B cell (primary cell): ENCODE measurements around the gene CCNB3. TPM values are rescaled to one million over a fixed set of nuclear protein-coding genes. Genes with fewer than 3 reads are reported as not detected.

Source experiments
- ATAC-seq: fragments of 200-7000 bp; cut with Tn5 transposase; one replicate; pipeline ENCODE4 v1.10.0; 2021; ENCODE audit warnings: low read depth, mild to moderate bottlenecking, moderate number of reproducible peaks, moderate library complexity
- CTCF ChIA-PET: fragments of 350-600 bp; sonication (Branson Sonifier 250); formaldehyde crosslinking; loops from one replicate; lab custom pipeline; 2021; ENCODE audit warnings: antibody characterized with exemption, inconsistent platforms; lab: Charles Lee
- POLR2A ChIA-PET: fragments of 350-600 bp; sonication (Branson Sonifier 250); formaldehyde crosslinking; loops from one replicate; lab custom pipeline; 2021; ENCODE audit warnings: antibody characterized with exemption; lab: Charles Lee
- DNase-seq: peaks from one replicate; pipeline ENCODE4 v3.0.0; 2013
- H2AFZ ChIP-seq: 2 replicates; pipeline ENCODE4 v1.6.1; 2012; ENCODE audit warnings: mild to moderate bottlenecking, low read depth, low read length; ENCODE audit not compliant: insufficient read depth, poor library complexity, severe bottlenecking
- H3K27ac ChIP-seq, 2 donors: 1 replicate in 1 of 2; 2 replicates in 1 of 2; pipeline ENCODE4 v1.5.1; 2012 to 2013; ENCODE audit warnings: low read length in 2 of 2, mild to moderate bottlenecking in 2 of 2, moderate library complexity in 1 of 2
- H3K27me3 ChIP-seq, 4 experiments: fragments of 200-600 bp in 1 of 4; sonication (generic) in 1 of 4; replicated peaks in 1 of 4; 1 replicate in 2 of 4; 2 replicates in 2 of 4; pipeline versions ENCODE4 v1.6.1 to v1.7.0; 2013 to 2016; ENCODE audit warnings: low read length in 3 of 4, mild to moderate bottlenecking in 2 of 4, mixed read lengths in 1 of 4, moderate library complexity in 1 of 4; ENCODE audit not compliant: insufficient read depth in 4 of 4, control insufficient read depth in 3 of 4; ENCODE audit errors: control extremely low read depth in 1 of 4
- H3K36me3 ChIP-seq, 2 experiments: replicated peaks in 1 of 2; 1 replicate in 1 of 2; 2 replicates in 1 of 2; pipeline versions ENCODE4 v1.6.1 to v1.7.1; 2013; ENCODE audit warnings: low read length in 1 of 2; ENCODE audit not compliant: insufficient read depth in 2 of 2, control insufficient read depth in 1 of 2; ENCODE audit errors: control extremely low read depth in 1 of 2, extremely low read depth in 1 of 2
- H3K4me1 ChIP-seq, 2 donors: fragments of 200-600 bp in 1 of 2; sonication (generic) in 1 of 2; 1 replicate in 1 of 2; 2 replicates in 1 of 2; pipeline versions ENCODE4 v1.5.1 to v1.6.1; 2013 to 2017; ENCODE audit warnings: low read length in 2 of 2; ENCODE audit not compliant: control insufficient read depth in 2 of 2, insufficient read depth in 2 of 2
- H3K4me2 ChIP-seq: replicated peaks from 2 replicates; pipeline ENCODE3; 2012; ENCODE audit warnings: mild to moderate bottlenecking, low read depth, low read length; ENCODE audit not compliant: poor library complexity, severe bottlenecking
- H3K4me3 ChIP-seq, 5 experiments: fragments of 200-600 bp in 1 of 5; sonication (generic) in 1 of 5; 1 replicate in 3 of 5; 2 replicates in 2 of 5; pipeline versions ENCODE4 v1.5.1 to v1.7.0; 2011 to 2016; ENCODE audit warnings: low read length in 4 of 5, mild to moderate bottlenecking in 4 of 5, low read depth in 2 of 5, control low read depth in 1 of 5, moderate library complexity in 1 of 5; ENCODE audit not compliant: insufficient read depth in 1 of 5; ENCODE audit errors: control extremely low read depth in 1 of 5, extremely low read depth in 1 of 5
- H3K79me2 ChIP-seq: fragments of 200-600 bp; sonication (generic); one replicate; pipeline ENCODE4 v1.6.0; 2016; ENCODE audit warnings: low read length; ENCODE audit not compliant: control insufficient read depth, insufficient read depth
- H3K9ac ChIP-seq: fragments of 200-600 bp; sonication (generic); 2 replicates; pipeline ENCODE4 v1.6.1; 2017; ENCODE audit warnings: mild to moderate bottlenecking, low read length, moderate library complexity
- H3K9me3 ChIP-seq, 3 donors: one replicate each; pipeline versions ENCODE4 v1.6.1 to v1.7.1; 2013; ENCODE audit warnings: low read length in 2 of 3; ENCODE audit not compliant: control insufficient read depth in 2 of 3, insufficient read depth in 1 of 3; ENCODE audit errors: control extremely low read depth in 1 of 3
- H4K20me1 ChIP-seq: 2 replicates; pipeline ENCODE4 v1.6.0; 2012; ENCODE audit warnings: mild to moderate bottlenecking, low read length; ENCODE audit not compliant: insufficient read depth, control insufficient read depth, poor library complexity, severe bottlenecking
- H3K27ac Mint-ChIP-seq: one replicate; pipeline ENCODE4 v1.8.0; 2021; ENCODE audit warnings: mixed read lengths
- H3K27me3 Mint-ChIP-seq: one replicate; pipeline ENCODE4 v1.8.0; 2021; ENCODE audit warnings: mixed read lengths
- H3K4me1 Mint-ChIP-seq: one replicate; pipeline ENCODE4 v1.8.0; 2021; ENCODE audit warnings: mixed read lengths
- H3K4me3 Mint-ChIP-seq: one replicate; pipeline ENCODE4 v1.8.0; 2021; ENCODE audit warnings: mixed read lengths
- H3K9me3 Mint-ChIP-seq: one replicate; pipeline ENCODE4 v1.8.0; 2022; ENCODE audit warnings: mixed read lengths; ENCODE audit not compliant: insufficient read depth
- EZH2 ChIP-seq: IDR thresholded peaks from 2 replicates; pipeline ENCODE4 v1.6.1; 2012; ENCODE audit warnings: borderline replicate concordance, low read depth, mild to moderate bottlenecking, moderate library complexity, low read length; ENCODE audit not compliant: insufficient read depth, poor library complexity, severe bottlenecking
- WGBS: methylation state at CpG from one replicate; pipeline ENCODE4 v1.1.5; 2013; ENCODE audit warnings: missing lambda C conversion rate; ENCODE audit not compliant: insufficient coverage; 5-methylcytosine and 5-hydroxymethylcytosine counted together
- intact Hi-C: fragments of 100-400 bp; cut with micrococcal nuclease; formaldehyde crosslinking; loops from one replicate; pipeline ENCODE4 v1.10.0; 2022
- polyA plus RNA-seq: library from polyadenylated mRNA; depleted of rRNA; stranded (reverse); fragments of >200 nt; gene quantifications from 2 replicates; pipeline ENCODE4 v1.2.3, GENCODE V29; 2012
- total RNA-seq, 2 donors: library from RNA; stranded (reverse); fragments of 120-200 nt in 1 of 2; gene quantifications; 1 replicate in 1 of 2; 2 replicates in 1 of 2; pipeline versions ENCODE4 v1.2.3 to v1.2.4, GENCODE V29; 2013 to 2022
- TF ChIP-seq, protein P1 (sequence below): fragments of 200-600 bp; IDR thresholded peaks from one replicate; pipeline ENCODE4 v1.8.0; 2022; ENCODE audit warnings: antibody characterized with exemption, mild to moderate bottlenecking

CCNB3 gene
- total and polyA plus RNA-seq, 2 donors (not counting 1 experiment from before 2014, with no cell fraction given), result 0.07 to 0.19 TPM

DNA sequence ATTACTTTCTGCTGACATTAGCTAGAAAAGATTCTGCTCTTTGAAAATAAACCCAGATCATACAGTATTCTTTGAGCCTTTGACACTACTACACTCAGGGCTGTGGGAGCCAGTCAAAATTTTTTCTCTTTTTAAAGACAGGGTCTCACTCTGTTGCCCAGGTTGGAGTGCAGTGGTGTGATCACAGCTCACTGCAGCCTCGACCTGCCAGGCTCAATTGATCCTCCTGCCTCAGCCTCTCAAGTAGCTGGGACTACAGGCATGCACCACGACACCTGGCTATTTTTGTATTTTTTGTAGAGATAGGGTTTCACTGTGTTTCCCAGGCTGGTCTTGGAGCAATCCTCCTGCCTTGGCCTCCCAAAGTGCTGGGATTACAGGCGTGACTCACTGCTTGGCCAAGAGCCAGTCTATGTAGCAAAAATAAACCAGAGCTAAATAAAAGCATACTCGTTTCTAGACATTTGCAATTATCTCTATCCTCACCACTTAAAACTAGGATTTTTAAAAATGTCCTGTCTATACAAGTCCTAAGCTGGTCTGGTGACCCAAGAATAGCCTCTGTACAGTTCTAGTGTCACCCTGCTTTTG lies 46.9 kb upstream of the CCNB3 start:
- Histone ChIP-seq H3K36me3 (no peaks in the 10 kb centered on the region), H3K27me3 (no peaks in the 10 kb centered on the region), H2AFZ (no peak overlapping the region), H3K9me3 (no peaks in the 10 kb centered on the region), H3K27ac (no peak overlapping the region), H3K4me3 (no peak overlapping the region), H3K4me1 (no peaks in the 10 kb centered on the region), H3K4me2 (no peak overlapping the region), H3K9ac (no peak overlapping the region), H3K79me2 (no peaks in the 10 kb centered on the region), H4K20me1 (no peaks in the 10 kb centered on the region)
- Mint-ChIP-seq H3K27me3 (peaks cover 4% of the 10 kb centered on the region), H3K9me3 (no peaks in the 10 kb centered on the region), H3K4me1 (no peaks in the 10 kb centered on the region), H3K27ac (no peak overlapping the region), H3K4me3 (no peak overlapping the region)
- TF ChIP-seq, protein P1, sequence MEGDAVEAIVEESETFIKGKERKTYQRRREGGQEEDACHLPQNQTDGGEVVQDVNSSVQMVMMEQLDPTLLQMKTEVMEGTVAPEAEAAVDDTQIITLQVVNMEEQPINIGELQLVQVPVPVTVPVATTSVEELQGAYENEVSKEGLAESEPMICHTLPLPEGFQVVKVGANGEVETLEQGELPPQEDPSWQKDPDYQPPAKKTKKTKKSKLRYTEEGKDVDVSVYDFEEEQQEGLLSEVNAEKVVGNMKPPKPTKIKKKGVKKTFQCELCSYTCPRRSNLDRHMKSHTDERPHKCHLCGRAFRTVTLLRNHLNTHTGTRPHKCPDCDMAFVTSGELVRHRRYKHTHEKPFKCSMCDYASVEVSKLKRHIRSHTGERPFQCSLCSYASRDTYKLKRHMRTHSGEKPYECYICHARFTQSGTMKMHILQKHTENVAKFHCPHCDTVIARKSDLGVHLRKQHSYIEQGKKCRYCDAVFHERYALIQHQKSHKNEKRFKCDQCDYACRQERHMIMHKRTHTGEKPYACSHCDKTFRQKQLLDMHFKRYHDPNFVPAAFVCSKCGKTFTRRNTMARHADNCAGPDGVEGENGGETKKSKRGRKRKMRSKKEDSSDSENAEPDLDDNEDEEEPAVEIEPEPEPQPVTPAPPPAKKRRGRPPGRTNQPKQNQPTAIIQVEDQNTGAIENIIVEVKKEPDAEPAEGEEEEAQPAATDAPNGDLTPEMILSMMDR, result no peak
- no peak for TF ChIP-seq EZH2
- 100% methylated on average over 2 of the region's 4 CpGs for WGBS
- ChIA-PET POLR2A (no interaction called here), CTCF (no interaction called here)
- intact Hi-C loops, result no loop called here
- ATAC-seq (no peak), DNase-seq (no peak)

GRCh38 chrX:50158593-50158992 lies 46.0 kb upstream of the CCNB3 start:
- no peak for TF ChIP-seq EZH2
- TF ChIP-seq, protein P1, result no peak
- DNase-seq (no peak), ATAC-seq (no peak)
- H3K4me1 ChIP-seq, result no peaks in the 10 kb centered on the region
- intact Hi-C loops, result no loop called here
- no peak overlapping the region for H3K4me3 ChIP-seq
- Mint-ChIP-seq H3K4me1 (no peaks in the 10 kb centered on the region), H3K27ac (no peak overlapping the region), H3K9me3 (no peaks in the 10 kb centered on the region), H3K4me3 (no peak overlapping the region), H3K27me3 (peaks cover 4% of the 10 kb centered on the region)
- WGBS, result no CpG with 5 or more reads among the region's 1 CpG
- ChIA-PET CTCF (no interaction called here), POLR2A (no interaction called here)
- H3K27ac ChIP-seq, result no peak overlapping the region
- H3K4me2 ChIP-seq, result no peak overlapping the region
- H3K79me2 ChIP-seq, result no peaks in the 10 kb centered on the region
- no peaks in the 10 kb centered on the region for H3K9me3 ChIP-seq
- H3K9ac ChIP-seq, result no peak overlapping the region
- H3K27me3 ChIP-seq, result no peaks in the 10 kb centered on the region
- H4K20me1 ChIP-seq, result no peaks in the 10 kb centered on the region
- no peaks in the 10 kb centered on the region for H3K36me3 ChIP-seq
- H2AFZ ChIP-seq, result no peak overlapping the region
